Kidney (tissue), 14 donors: ENCODE data around the gene PHF11. TPM values are rescaled to one million over a fixed set of nuclear protein-coding genes. Genes with fewer than 3 reads are reported as not detected.

Experiments used
- DNase-seq, 5 donors: peaks; one replicate each; pipeline ENCODE4 v3.0.0-alpha.2; 2013 to 2020
- FAIRE-seq: peaks from 2 replicates; lab custom pipeline; 2012; peaks lifted over from hg19 to GRCh38; lab: Jason Lieb, UNC
- H3K27ac ChIP-seq, 2 donors: one replicate each; pipeline ENCODE4 v1.7.0; 2013; ENCODE audit warnings: low read depth in 2 of 2, low read length in 2 of 2, inconsistent platforms in 1 of 2
- H3K27me3 ChIP-seq: one replicate; pipeline ENCODE4 v1.7.1; 2013; ENCODE audit warnings: low read length, inconsistent platforms; ENCODE audit not compliant: control insufficient read depth, insufficient read depth
- H3K36me3 ChIP-seq, 3 donors: one replicate each; pipeline versions ENCODE4 v1.7.0 to v1.7.1; 2013; ENCODE audit warnings: low read length in 3 of 3, control low read depth in 1 of 3, inconsistent platforms in 1 of 3; ENCODE audit not compliant: insufficient read depth in 3 of 3, control insufficient read depth in 2 of 3
- H3K4me1 ChIP-seq, 3 donors: one replicate each; pipeline versions ENCODE4 v1.7.0 to v1.7.1; 2013; ENCODE audit warnings: low read length in 3 of 3, inconsistent platforms in 1 of 3, low read depth in 1 of 3; ENCODE audit not compliant: control insufficient read depth in 2 of 3, insufficient read depth in 2 of 3
- H3K4me3 ChIP-seq, 3 donors: one replicate each; pipeline versions ENCODE4 v1.7.0 to v1.8.1; 2013; ENCODE audit warnings: low read length in 3 of 3, control low read depth in 1 of 3, inconsistent platforms in 1 of 3
- H3K9ac ChIP-seq, 3 donors: one replicate each; pipeline versions ENCODE4 v1.7.0 to v1.7.1; 2013; ENCODE audit warnings: low read length in 3 of 3, control low read depth in 1 of 3, inconsistent platforms in 1 of 3
- H3K9me3 ChIP-seq, 3 donors: one replicate each; pipeline versions ENCODE4 v1.7.0 to v1.7.1; 2013; ENCODE audit warnings: low read length in 3 of 3, control low read depth in 1 of 3, inconsistent platforms in 1 of 3; ENCODE audit not compliant: control insufficient read depth in 2 of 3, insufficient read depth in 1 of 3
- intact Hi-C: fragments of 100-400 bp; cut with DNase I; formaldehyde crosslinking; loops from one replicate; pipeline ENCODE4 v1.11.1; 2022
- polyA plus RNA-seq: library from polyadenylated mRNA; stranded (reverse); fragments of 350-450 nt; fragmentation: Illumina TruSeq; extraction: RNeasy Lipid Tissue Mini Kit (QIAGEN cat#74804); gene quantifications from one replicate; pipeline ENCODE4 v1.2.3, GENCODE V29; 2014; ENCODE audit warnings: low read depth, low replicate concordance; ENCODE audit not compliant: insufficient read depth
- total RNA-seq: library from RNA; stranded (reverse); fragmentation: NEBNext Ultra II Directional; extraction: Animal tissue kit (Norgen Biotek cat#: 25700); gene quantifications from one replicate; pipeline ENCODE4 v1.2.1, GENCODE V29; 2021
- TF ChIP-seq, protein P1 (sequence below): IDR thresholded peaks from 3 replicates; pipeline ENCODE4 v1.5.1; 2012; ENCODE audit warnings: mild to moderate bottlenecking, moderate library complexity, borderline replicate concordance; ENCODE audit not compliant: insufficient read depth; ENCODE audit errors: extremely low read depth
- donor health status: control.
- donor health status: control.
- donor health status: control.
- donor health status: control.
- donor health status: control.
- donor health status: DM: yes; HTN: yes; CAD: no.
- donor health status: Normal renal cell carcinoma (clear cell type).

The PHF11 gene
- total and polyA plus RNA-seq, 2 donors from 2014 or later = 50.3 to 57.0 TPM

GRCh38 chr13:49550942-49551644 is 55.3 kb downstream of the PHF11 start:
- TF ChIP-seq, protein P1, sequence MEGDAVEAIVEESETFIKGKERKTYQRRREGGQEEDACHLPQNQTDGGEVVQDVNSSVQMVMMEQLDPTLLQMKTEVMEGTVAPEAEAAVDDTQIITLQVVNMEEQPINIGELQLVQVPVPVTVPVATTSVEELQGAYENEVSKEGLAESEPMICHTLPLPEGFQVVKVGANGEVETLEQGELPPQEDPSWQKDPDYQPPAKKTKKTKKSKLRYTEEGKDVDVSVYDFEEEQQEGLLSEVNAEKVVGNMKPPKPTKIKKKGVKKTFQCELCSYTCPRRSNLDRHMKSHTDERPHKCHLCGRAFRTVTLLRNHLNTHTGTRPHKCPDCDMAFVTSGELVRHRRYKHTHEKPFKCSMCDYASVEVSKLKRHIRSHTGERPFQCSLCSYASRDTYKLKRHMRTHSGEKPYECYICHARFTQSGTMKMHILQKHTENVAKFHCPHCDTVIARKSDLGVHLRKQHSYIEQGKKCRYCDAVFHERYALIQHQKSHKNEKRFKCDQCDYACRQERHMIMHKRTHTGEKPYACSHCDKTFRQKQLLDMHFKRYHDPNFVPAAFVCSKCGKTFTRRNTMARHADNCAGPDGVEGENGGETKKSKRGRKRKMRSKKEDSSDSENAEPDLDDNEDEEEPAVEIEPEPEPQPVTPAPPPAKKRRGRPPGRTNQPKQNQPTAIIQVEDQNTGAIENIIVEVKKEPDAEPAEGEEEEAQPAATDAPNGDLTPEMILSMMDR = no peak
- Histone ChIP-seq H3K27ac (no peak overlapping the region), H3K36me3 (peaks cover 0 to 18% (median 12%) of the 10 kb centered on the region in 3 donors), H3K27me3 (no peaks in the 10 kb centered on the region), H3K4me1 (no peaks in the 10 kb centered on the region), H3K9ac (no peak overlapping the region), H3K4me3 (no peak overlapping the region), H3K9me3 (no peaks in the 10 kb centered on the region)
- no peak for DNase-seq
- FAIRE-seq = no peak
- intact Hi-C loops = no loop called here

GRCh38 chr13:49553888-49554287 is 58.1 kb downstream of the PHF11 start:
- FAIRE-seq = no peak
- no peak overlapping the region for H3K27ac ChIP-seq
- H3K4me3 ChIP-seq = no peak overlapping the region
- no peaks in the 10 kb centered on the region for H3K27me3 ChIP-seq
- peaks cover 0 to 1% (median 0%) of the 10 kb centered on the region in 3 donors for H3K9me3 ChIP-seq
- intact Hi-C loops = no loop called here
- H3K4me1 ChIP-seq = no peaks in the 10 kb centered on the region
- TF ChIP-seq, protein P1 = no peak
- DNase-seq = no peak
- no peak overlapping the region for H3K9ac ChIP-seq
- peaks cover 0 to 18% (median 15%) of the 10 kb centered on the region in 3 donors for H3K36me3 ChIP-seq

GRCh38 chr13:49554387-49554786 is 58.6 kb downstream of the PHF11 start:
- Histone ChIP-seq H3K9ac (no peak overlapping the region), H3K27ac (no peak overlapping the region), H3K27me3 (no peaks in the 10 kb centered on the region), H3K4me3 (no peak overlapping the region), H3K4me1 (no peaks in the 10 kb centered on the region), H3K36me3 (peaks cover 3 to 19% (median 15%) of the 10 kb centered on the region in 3 donors), H3K9me3 (peaks cover 0 to 1% (median 0%) of the 10 kb centered on the region in 3 donors)
- TF ChIP-seq, protein P1 = no peak
- FAIRE-seq (no peak), DNase-seq (no peak)
- intact Hi-C loops = no loop called here
